AG10803 (cell line): ENCODE measurements around the gene FAM210A.
A peak's percentile ranks its signal among the peaks of the same experiment; 100 is the strongest.
"Not testable (repeated sequence)": the region's sequence is repeated elsewhere in the genome, so short reads cannot be mapped to it uniquely, and the experiment has no call there.

Experiments used
- DNase-seq: peaks from one replicate; pipeline ENCODE4 v3.0.0; 2010; ENCODE audit warnings: low read depth
- H3K4me3 ChIP-seq: 2 replicates; pipeline ENCODE4 v1.5.1; 2011; ENCODE audit warnings: mild to moderate bottlenecking, low read length, control low read depth
- CTCF ChIP-seq: conservative IDR thresholded peaks from 2 replicates; pipeline ENCODE4 v1.5.1; 2011; ENCODE audit warnings: mild to moderate bottlenecking, low read length, control low read depth, inconsistent platforms

FAM210A gene

GRCh38 chr18:13726232-13726971, at the start of gene FAM210A, which contains the start of gene RNMT:
FAM210A (minus strand) TSS chr18:13726558; CDS start chr18:13682077, 44,481 bp downstream.
RNMT (plus strand) TSS chr18:13726673; CDS start chr18:13731518, 4,845 bp downstream.
- DNase-seq = peak; percentile 95
- H3K4me3 ChIP-seq = peak within 1 kb of the TSS; percentile 99
- TF ChIP-seq CTCF = no peak

GRCh38 chr18:13775058-13775457, 48.7 kb upstream of the FAM210A start:
- H3K4me3 ChIP-seq = no peak overlapping the region
- no peak for DNase-seq
- TF ChIP-seq CTCF = no peak

- H3K4me3 ChIP-seq = no peak overlapping the region
- TF ChIP-seq CTCF = no peak
- no peak for DNase-seq
Measured at GRCh38 chr18:13762690-13763439, 36.5 kb upstream of the FAM210A start.

GRCh38 chr18:13760047-13760446, 33.7 kb upstream of the FAM210A start:
- no peak overlapping the region for H3K4me3 ChIP-seq
- DNase-seq = no peak
- no peak for TF ChIP-seq CTCF

- DNase-seq = no peak
- TF ChIP-seq CTCF = no peak
- H3K4me3 ChIP-seq = no peak overlapping the region
Measured at GRCh38 chr18:13758622-13759021, 32.3 kb upstream of the FAM210A start.

- TF ChIP-seq CTCF = no peak
- no peak overlapping the region for H3K4me3 ChIP-seq
- no peak for DNase-seq
Measured at GRCh38 chr18:13756671-13757070, 30.3 kb upstream of the FAM210A start.

GRCh38 chr18:13756261-13756660, 29.9 kb upstream of the FAM210A start:
- no peak for TF ChIP-seq CTCF
- DNase-seq = no peak
- no peak overlapping the region for H3K4me3 ChIP-seq

- H3K4me3 ChIP-seq = not testable (repeated sequence)
Measured at GRCh38 chr18:13751599-13751998, 25.2 kb upstream of the FAM210A start.

More at GRCh38 chr18:13751599-13751998, 25.2 kb upstream of the FAM210A start:
- DNase-seq = not testable (repeated sequence)
